ENCODE data around the gene PRKACB.

The PRKACB gene

DNA sequence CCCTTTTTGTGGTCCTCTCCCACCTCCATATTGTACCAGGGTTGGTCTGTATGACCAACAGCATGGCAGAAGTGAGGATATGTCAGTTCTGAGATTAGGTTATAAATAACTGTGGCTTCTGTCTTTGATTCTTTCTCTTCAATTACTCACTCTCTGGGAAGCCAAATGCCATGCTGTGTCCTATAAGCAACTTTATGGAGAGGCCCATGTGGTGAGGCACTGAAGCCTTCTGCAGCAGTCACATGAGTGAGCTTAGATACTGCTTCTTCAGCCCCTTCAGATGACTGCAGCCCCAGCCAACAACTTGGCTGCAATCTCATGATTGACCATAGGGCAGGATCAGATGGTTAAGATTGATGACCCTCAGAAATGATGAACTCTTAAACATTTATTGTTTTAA lies 123.4 kb downstream of the PRKACB start:
- no peak overlapping the region for H3K4me3 ChIP-seq (ENCODE audit: low read depth, low read length)
- TF ChIP-seq, protein P1, sequence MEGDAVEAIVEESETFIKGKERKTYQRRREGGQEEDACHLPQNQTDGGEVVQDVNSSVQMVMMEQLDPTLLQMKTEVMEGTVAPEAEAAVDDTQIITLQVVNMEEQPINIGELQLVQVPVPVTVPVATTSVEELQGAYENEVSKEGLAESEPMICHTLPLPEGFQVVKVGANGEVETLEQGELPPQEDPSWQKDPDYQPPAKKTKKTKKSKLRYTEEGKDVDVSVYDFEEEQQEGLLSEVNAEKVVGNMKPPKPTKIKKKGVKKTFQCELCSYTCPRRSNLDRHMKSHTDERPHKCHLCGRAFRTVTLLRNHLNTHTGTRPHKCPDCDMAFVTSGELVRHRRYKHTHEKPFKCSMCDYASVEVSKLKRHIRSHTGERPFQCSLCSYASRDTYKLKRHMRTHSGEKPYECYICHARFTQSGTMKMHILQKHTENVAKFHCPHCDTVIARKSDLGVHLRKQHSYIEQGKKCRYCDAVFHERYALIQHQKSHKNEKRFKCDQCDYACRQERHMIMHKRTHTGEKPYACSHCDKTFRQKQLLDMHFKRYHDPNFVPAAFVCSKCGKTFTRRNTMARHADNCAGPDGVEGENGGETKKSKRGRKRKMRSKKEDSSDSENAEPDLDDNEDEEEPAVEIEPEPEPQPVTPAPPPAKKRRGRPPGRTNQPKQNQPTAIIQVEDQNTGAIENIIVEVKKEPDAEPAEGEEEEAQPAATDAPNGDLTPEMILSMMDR (IDR thresholded peaks at IDR 0.05; ENCODE audit: low read depth, low read length) = no peak

DNA sequence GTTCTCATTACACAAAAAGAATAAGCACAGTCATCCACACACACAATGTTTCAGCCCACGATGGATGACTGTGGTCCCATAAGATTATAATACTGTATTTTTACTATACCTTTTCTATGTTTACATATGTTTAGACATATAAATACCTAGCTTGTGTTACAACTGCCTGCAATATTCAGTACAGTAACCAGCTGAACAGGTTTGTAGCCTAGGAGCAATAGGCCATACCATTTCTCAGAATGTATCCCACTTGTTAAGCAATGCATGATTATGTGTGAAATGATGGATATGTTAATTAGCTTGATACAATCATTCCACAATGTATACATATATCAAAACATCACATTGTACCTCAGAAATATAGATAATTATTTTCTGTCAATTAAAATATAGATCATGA lies 124.3 kb downstream of the PRKACB start:
- TF ChIP-seq, protein P1 (IDR thresholded peaks at IDR 0.05; ENCODE audit: low read depth, low read length) = no peak
- no peak overlapping the region for H3K4me3 ChIP-seq (ENCODE audit: low read depth, low read length)

DNA sequence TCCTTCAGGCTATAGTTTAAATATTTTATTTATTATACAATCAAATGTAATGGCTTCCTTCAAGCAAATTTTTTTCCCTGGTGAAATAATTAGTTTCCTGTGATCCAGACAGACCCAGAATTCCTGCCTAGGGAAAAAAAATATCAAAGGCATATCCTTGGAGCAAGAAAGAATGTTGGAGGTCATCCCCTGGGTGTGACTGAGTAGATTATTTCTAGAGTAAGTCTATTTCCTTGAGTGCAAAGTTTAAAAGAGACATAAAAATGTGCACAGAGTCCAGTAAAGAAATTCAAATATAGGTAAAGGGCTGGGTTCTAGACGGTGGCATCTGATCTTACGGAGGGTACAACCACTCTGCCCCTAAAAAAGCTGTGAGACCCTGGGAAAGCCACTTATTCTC lies 125.2 kb downstream of the PRKACB start:
- TF ChIP-seq, protein P1 (IDR thresholded peaks at IDR 0.05; ENCODE audit: low read depth, low read length) = no peak
- H3K4me3 ChIP-seq (ENCODE audit: low read depth, low read length) = no peak overlapping the region

DNA sequence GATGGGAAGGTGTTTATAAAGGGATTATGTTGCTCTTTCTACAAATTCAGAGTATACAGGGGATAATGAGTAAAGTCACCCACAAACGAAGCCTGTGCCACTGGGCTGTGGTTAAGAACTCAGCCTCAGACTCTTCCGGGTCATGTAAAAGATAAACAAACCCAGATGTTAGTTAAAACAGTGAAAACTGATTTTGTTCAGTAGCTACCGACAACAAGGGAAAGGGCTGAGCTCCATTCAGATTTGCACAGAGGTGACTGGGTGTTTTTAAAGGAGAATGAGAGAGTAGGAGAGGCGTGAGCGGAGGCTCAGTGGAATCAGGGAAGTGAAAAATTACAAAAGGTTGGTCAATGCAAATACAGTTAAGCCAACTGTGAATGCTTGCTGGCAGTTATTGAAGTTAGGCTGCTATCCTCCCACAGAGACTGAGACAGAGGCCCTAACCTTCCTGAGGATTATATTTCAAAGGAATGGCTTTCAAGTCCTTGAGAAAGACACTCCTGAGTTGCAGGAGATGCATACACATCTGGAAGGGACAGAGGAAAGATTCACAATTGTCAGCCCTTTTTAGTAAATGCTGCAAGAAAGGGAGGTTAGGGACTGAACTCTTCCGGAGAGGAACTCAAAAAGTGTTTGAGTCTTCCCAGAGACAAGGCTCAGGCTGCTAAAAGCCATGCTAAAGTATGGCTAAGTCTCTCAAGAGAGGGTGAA lies 127.5 kb downstream of the PRKACB start:
- TF ChIP-seq, protein P1 (IDR thresholded peaks at IDR 0.05; ENCODE audit: low read depth, low read length) = no peak
- no peak overlapping the region for H3K4me3 ChIP-seq (ENCODE audit: low read depth, low read length)

DNA sequence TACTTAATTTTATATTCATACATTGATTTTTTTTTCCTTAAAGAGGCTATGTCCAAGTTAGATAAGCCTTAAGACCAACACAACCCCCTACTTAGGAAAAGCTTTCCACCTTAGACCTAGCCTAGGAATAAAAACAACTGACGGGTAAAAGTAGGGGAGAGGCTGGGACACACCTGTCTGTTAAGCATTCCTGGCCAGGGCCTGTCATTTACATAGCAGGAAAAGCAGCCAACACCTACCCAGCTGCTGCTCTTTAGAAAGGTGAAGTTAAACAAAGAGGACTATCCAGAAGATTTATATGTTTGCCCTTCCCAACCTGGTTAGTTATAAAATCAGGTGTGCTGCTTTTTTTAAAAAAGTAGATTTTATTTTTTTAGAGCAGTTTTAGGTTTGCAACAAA lies 128.3 kb downstream of the PRKACB start:
- TF ChIP-seq, protein P1 (IDR thresholded peaks at IDR 0.05; ENCODE audit: low read depth, low read length) = no peak
- no peak overlapping the region for H3K4me3 ChIP-seq (ENCODE audit: low read depth, low read length)

DNA sequence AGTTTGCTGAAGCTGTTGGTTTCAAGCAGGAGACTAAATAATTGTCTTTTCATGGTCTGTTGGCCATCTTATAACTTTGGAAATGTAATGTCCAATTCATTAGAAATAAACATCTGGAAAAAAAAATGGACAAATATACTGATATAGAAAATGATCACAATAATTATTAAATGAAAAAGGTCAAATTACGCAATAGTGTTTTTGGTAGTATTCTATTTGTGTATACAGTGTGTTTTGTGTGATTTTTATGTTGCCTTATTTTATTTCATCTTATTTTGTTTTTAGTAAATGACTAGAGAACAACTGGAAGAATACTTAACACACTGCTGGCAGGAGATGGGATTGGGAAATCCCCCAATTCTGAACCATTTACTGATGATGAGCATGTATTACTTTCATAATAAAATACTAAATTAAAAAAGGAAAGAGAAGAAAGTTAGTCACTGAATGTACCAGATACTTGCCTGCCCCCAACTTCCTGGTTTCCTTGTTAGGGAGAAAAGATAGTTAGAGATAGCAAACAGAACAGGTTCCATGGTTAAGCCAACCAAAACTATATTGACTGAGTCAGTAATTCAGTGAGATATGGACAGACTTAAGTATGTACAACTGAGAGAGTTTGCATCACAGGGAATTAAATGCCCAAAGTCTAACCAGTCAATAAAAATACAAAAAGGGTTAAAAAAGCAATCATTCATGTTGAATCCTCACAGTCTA lies 133.4 kb downstream of the PRKACB start:
- H3K4me3 ChIP-seq (ENCODE audit: low read depth, low read length) = no peak overlapping the region
- TF ChIP-seq, protein P1 (IDR thresholded peaks at IDR 0.05; ENCODE audit: low read depth, low read length) = no peak

DNA sequence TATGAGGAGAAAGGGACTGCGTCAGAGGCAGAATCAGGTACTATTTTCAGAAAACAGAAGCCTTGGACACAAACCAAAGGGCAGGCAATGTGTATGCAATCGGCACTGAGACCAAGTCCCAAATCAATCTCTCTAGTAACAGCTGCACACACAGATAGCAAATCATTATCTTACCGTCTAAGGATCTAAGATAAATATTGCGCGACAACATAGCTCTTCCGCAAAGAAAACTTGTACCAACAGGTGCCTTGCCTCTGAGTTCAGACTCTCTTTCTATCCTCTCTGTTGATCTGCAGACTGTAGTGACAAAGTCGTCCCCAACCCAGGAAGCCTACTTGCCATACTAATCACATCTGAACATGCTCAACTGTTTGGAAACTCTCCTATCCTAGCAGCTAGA lies 134.8 kb downstream of the PRKACB start:
- TF ChIP-seq, protein P1 (IDR thresholded peaks at IDR 0.05; ENCODE audit: low read depth, low read length) = no peak
- no peak overlapping the region for H3K4me3 ChIP-seq (ENCODE audit: low read depth, low read length)
